Testis (tissue), 3 donors: Measurements from ENCODE around the gene C1QTNF4. TPM values are rescaled to one million over a fixed set of nuclear protein-coding genes. Genes with fewer than 3 reads are reported as not detected.

ENCODE experiments used
- DNase-seq: peaks from one replicate; pipeline ENCODE4 v3.0.0-alpha.2; 2019
- H3K27ac ChIP-seq, 2 donors: fragments of 200-600 bp; sonication (generic); one replicate each; pipeline ENCODE4 v1.5.1; 2019
- H3K27me3 ChIP-seq: fragments of 200-600 bp; sonication (generic); one replicate; pipeline ENCODE4 v1.5.1; 2019
- H3K36me3 ChIP-seq: fragments of 200-600 bp; sonication (generic); one replicate; pipeline ENCODE4 v1.5.1; 2017; ENCODE audit warnings: low read depth; ENCODE audit errors: missing control alignments
- H3K4me1 ChIP-seq: fragments of 200-600 bp; sonication (generic); one replicate; pipeline ENCODE4 v1.5.1; 2019
- H3K4me3 ChIP-seq, 2 donors: fragments of 200-600 bp; sonication (generic); one replicate each; pipeline ENCODE4 v1.5.1; 2017 to 2019
- H3K9me3 ChIP-seq: fragments of 200-600 bp; sonication (generic); one replicate; pipeline ENCODE4 v1.5.1; 2017
- CTCF ChIP-seq, 3 experiments: fragments of 450-650 bp in 2 of 3; fragments of 200-600 bp in 1 of 3; sonication (generic) in 1 of 3; IDR thresholded peaks; one replicate each; pipeline ENCODE4 v1.5.1; 2016 to 2019; ENCODE audit warnings: antibody characterized with exemption in 3 of 3, mild to moderate bottlenecking in 2 of 3, moderate library complexity in 1 of 3
- POLR2A ChIP-seq: fragments of 450-650 bp; IDR thresholded peaks from one replicate; pipeline ENCODE4 v1.6.1; 2017; ENCODE audit warnings: antibody characterized with exemption, mild to moderate bottlenecking, moderate library complexity
- WGBS, 2 donors: methylation state at CpG; one replicate each; pipeline ENCODE4 v1.1.5; 2018; 5-methylcytosine and 5-hydroxymethylcytosine counted together
- intact Hi-C: fragments of 100-400 bp; cut with DNase I; formaldehyde crosslinking; loops from one replicate; pipeline ENCODE4 v1.15.1; 2023; ENCODE audit warnings: low total_unique reads
- polyA plus RNA-seq: library from polyadenylated mRNA; stranded (reverse); fragments of 350-450 nt; fragmentation: Illumina TruSeq; extraction: RNeasy Lipid Tissue Mini Kit (QIAGEN cat#74804); gene quantifications from one replicate; pipeline ENCODE4 v1.2.3, GENCODE V29; 2014; ENCODE audit warnings: low read depth, low replicate concordance; ENCODE audit not compliant: insufficient read depth
- total RNA-seq, 2 donors: library from RNA; depleted of rRNA; stranded (reverse); fragments of >200 nt; gene quantifications; one replicate each; pipeline ENCODE4 v1.2.3, GENCODE V29; 2016

Gene C1QTNF4
- total and polyA plus RNA-seq, 3 donors from 2014 or later = 2.6 to 25.1 (median 15.4) TPM

DNA sequence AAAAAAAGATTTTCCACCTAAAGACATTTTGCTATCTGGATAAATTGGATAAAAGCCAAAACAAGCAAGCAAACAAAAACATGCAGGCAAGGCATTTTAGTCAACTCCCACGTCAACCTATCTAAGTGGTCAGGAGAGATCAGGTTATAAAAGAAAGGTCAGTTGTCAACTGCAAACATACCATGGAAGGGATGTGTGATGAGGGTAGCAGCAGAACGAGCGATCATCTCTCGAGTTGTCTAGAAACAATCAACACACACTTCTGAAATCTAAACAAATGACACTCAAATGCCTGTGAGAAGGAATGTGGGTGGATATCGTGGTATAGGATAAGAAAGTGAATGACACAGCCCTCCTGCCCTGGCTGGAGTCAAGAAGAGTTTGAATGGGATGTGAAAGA lies 37.3 kb upstream of the C1QTNF4 start:
- H3K4me3 ChIP-seq = no peak overlapping the region
- no peak for DNase-seq
- intact Hi-C loops = no loop called here
- no peak for TF ChIP-seq CTCF (IDR thresholded peaks at IDR 0.05)
- no peak for TF ChIP-seq POLR2A
- no peak overlapping the region for H3K27ac ChIP-seq
- no peaks in the 10 kb centered on the region for H3K36me3 ChIP-seq
- H3K4me1 ChIP-seq = no peaks in the 10 kb centered on the region
- H3K27me3 ChIP-seq = no peaks in the 10 kb centered on the region
- WGBS, 2 donors = 51 to 69% methylated on average over 5 of the region's 5 CpGs
- no peaks in the 10 kb centered on the region for H3K9me3 ChIP-seq

DNA sequence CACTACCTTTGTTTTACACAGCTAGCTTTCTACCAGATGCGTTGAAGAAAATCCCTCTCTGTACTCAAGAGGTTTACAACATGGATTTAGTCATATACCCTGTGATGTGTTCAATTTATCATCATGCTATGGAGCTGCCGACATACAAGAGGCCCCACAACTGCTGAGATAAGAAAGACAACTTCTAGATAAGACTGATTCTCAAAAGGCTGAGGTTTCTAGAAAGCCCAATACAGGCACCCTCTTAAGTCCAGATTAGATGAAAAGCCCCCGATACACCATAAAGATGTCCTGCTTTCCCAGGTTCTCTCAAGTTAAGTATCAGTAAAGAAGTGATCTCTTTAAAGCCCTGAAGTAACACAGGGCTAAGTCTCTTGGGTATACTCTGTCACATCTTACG lies 33.8 kb upstream of the C1QTNF4 start:
- no peaks in the 10 kb centered on the region for H3K36me3 ChIP-seq
- no peak overlapping the region for H3K27ac ChIP-seq
- TF ChIP-seq CTCF (IDR thresholded peaks at IDR 0.05) = no peak
- no peak for TF ChIP-seq POLR2A
- DNase-seq = no peak
- no peaks in the 10 kb centered on the region for H3K4me1 ChIP-seq
- H3K4me3 ChIP-seq = no peak overlapping the region
- H3K9me3 ChIP-seq = no peaks in the 10 kb centered on the region
- H3K27me3 ChIP-seq = no peaks in the 10 kb centered on the region
- WGBS, 2 donors = 84 to 87% methylated on average over 4 of the region's 4 CpGs
- intact Hi-C loops = no loop called here

GRCh38 chr11:47626234-47626633 lies 32.0 kb upstream of the C1QTNF4 start:
- Histone ChIP-seq H3K9me3 (no peaks in the 10 kb centered on the region), H3K4me3 (no peak overlapping the region), H3K27me3 (no peaks in the 10 kb centered on the region), H3K36me3 (no peaks in the 10 kb centered on the region), H3K27ac (no peak overlapping the region), H3K4me1 (no peaks in the 10 kb centered on the region)
- intact Hi-C loops = no loop called here
- TF ChIP-seq POLR2A (no peak), CTCF (IDR thresholded peaks at IDR 0.05) (no peak)
- 89 to 93% methylated on average over 8 of the region's 8 CpGs for WGBS, 2 donors
- DNase-seq = no peak

GRCh38 chr11:47620836-47621378 lies 26.7 kb upstream of the C1QTNF4 start:
- no peaks in the 10 kb centered on the region for H3K4me1 ChIP-seq
- 93 to 95% methylated on average over 2 of the region's 2 CpGs for WGBS, 2 donors
- H3K9me3 ChIP-seq = no peaks in the 10 kb centered on the region
- no peaks in the 10 kb centered on the region for H3K36me3 ChIP-seq
- no peak for TF ChIP-seq POLR2A
- no peak for TF ChIP-seq CTCF (IDR thresholded peaks at IDR 0.05)
- intact Hi-C loops = no loop called here
- no peak for DNase-seq
- H3K27ac ChIP-seq = no peak overlapping the region
- H3K4me3 ChIP-seq = no peak overlapping the region
- H3K27me3 ChIP-seq = no peaks in the 10 kb centered on the region

- Histone ChIP-seq H3K36me3 (no peaks in the 10 kb centered on the region), H3K4me3 (no peak overlapping the region), H3K4me1 (no peaks in the 10 kb centered on the region), H3K27ac (no peak overlapping the region), H3K9me3 (no peaks in the 10 kb centered on the region), H3K27me3 (no peaks in the 10 kb centered on the region)
- no peak for TF ChIP-seq POLR2A
- TF ChIP-seq CTCF (IDR thresholded peaks at IDR 0.05) = no peak
- no peak for DNase-seq
- intact Hi-C loops = no loop called here
- 46 to 52% methylated on average over 3 of the region's 3 CpGs for WGBS, 2 donors
These were observed 23.2 kb upstream of the C1QTNF4 start for GRCh38 chr11:47617417-47617809.
